GM21447 (cell line): ENCODE data around the gene ZBTB21.

Experiments
- ATAC-seq: cut with Tn5 transposase; IDR thresholded peaks from one replicate; pipeline ENCODE4 v1.9.1; 2021; ENCODE audit not compliant: unreplicated experiment

The ZBTB21 gene

GRCh38 chr21:42040411-42041180, 30.4 kb upstream of the ZBTB21 start:
- ATAC-seq = no peak

- no peak for ATAC-seq
These were observed 29.8 kb upstream of the ZBTB21 start for GRCh38 chr21:42039911-42040351.

- ATAC-seq = no peak
These were observed 29.3 kb upstream of the ZBTB21 start for GRCh38 chr21:42039470-42039901.

- ATAC-seq = no peak
These were observed 28.8 kb upstream of the ZBTB21 start for GRCh38 chr21:42038826-42039425.

GRCh38 chr21:42038393-42038792, 28.2 kb upstream of the ZBTB21 start:
- no peak for ATAC-seq

GRCh38 chr21:42037943-42038342, 27.8 kb upstream of the ZBTB21 start:
- ATAC-seq = no peak

GRCh38 chr21:42037516-42037915, 27.4 kb upstream of the ZBTB21 start:
- no peak for ATAC-seq

GRCh38 chr21:42036313-42036712, 26.2 kb upstream of the ZBTB21 start:
- no peak for ATAC-seq

GRCh38 chr21:42032968-42033367, 22.8 kb upstream of the ZBTB21 start:
- no peak for ATAC-seq

GRCh38 chr21:42032266-42032665, 22.1 kb upstream of the ZBTB21 start:
- ATAC-seq = no peak

GRCh38 chr21:42031816-42032215, 21.7 kb upstream of the ZBTB21 start:
- ATAC-seq = no peak

GRCh38 chr21:42031241-42031640, 21.1 kb upstream of the ZBTB21 start:
- no peak for ATAC-seq

GRCh38 chr21:42030311-42030710, 20.2 kb upstream of the ZBTB21 start:
- ATAC-seq = no peak

GRCh38 chr21:42028766-42029425, 18.7 kb upstream of the ZBTB21 start:
- no peak for ATAC-seq

GRCh38 chr21:42027822-42028765, 17.9 kb upstream of the ZBTB21 start:
- no peak for ATAC-seq

GRCh38 chr21:42027085-42027821, 17.1 kb upstream of the ZBTB21 start:
- no peak for ATAC-seq

- no peak for ATAC-seq
These were observed 15.9 kb upstream of the ZBTB21 start for GRCh38 chr21:42026082-42026435.

GRCh38 chr21:42025376-42026081, 15.4 kb upstream of the ZBTB21 start:
- no peak for ATAC-seq

GRCh38 chr21:42022906-42023305, 12.7 kb upstream of the ZBTB21 start:
- no peak for ATAC-seq

GRCh38 chr21:42022091-42022430, 11.9 kb upstream of the ZBTB21 start:
- no peak for ATAC-seq
